GM19324 (cell line): Measurements from ENCODE around the gene SLC25A52.
A peak's percentile ranks its signal among the peaks of the same experiment; 100 is the strongest.
"Not testable (repeated sequence)": the region's sequence is repeated elsewhere in the genome, so short reads cannot be mapped to it uniquely, and the experiment has no call there.

Source experiments
- ATAC-seq: cut with Tn5 transposase; IDR thresholded peaks from one replicate; pipeline ENCODE4 v1.9.1; 2021; ENCODE audit warnings: mild to moderate bottlenecking, moderate library complexity; ENCODE audit not compliant: unreplicated experiment, low FRiP score

SLC25A52 gene

GRCh38 chr18:31741097-31741735 is 19.5 kb downstream of the SLC25A52 start:
- ATAC-seq: no peak

- no peak for ATAC-seq
Measured at GRCh38 chr18:31740180-31740579, 20.5 kb downstream of the SLC25A52 start.

GRCh38 chr18:31739651-31740050 is 21.0 kb downstream of the SLC25A52 start:
- no peak for ATAC-seq

- no peak for ATAC-seq
Measured at GRCh38 chr18:31738460-31739407, 21.9 kb downstream of the SLC25A52 start.

GRCh38 chr18:31736630-31737029 is 24.1 kb downstream of the SLC25A52 start:
- ATAC-seq: peak; percentile 80

- no peak for ATAC-seq
Measured at GRCh38 chr18:31731628-31732027, 29.1 kb downstream of the SLC25A52 start.

- ATAC-seq: not testable (repeated sequence)
Measured at GRCh38 chr18:31729196-31729595, 31.5 kb downstream of the SLC25A52 start.

- ATAC-seq: no peak
Measured at GRCh38 chr18:31723990-31724711, 36.5 kb downstream of the SLC25A52 start.

GRCh38 chr18:31723639-31723989 is 37.1 kb downstream of the SLC25A52 start:
- ATAC-seq: no peak

- peak; percentile 93 for ATAC-seq
Measured at GRCh38 chr18:31722369-31722957, 38.2 kb downstream of the SLC25A52 start.

- no peak for ATAC-seq
Measured at GRCh38 chr18:31721601-31722000, 39.1 kb downstream of the SLC25A52 start.

GRCh38 chr18:31720867-31721266 is 39.8 kb downstream of the SLC25A52 start:
- no peak for ATAC-seq

- ATAC-seq: no peak
Measured at GRCh38 chr18:31719363-31720006, 41.2 kb downstream of the SLC25A52 start.

- ATAC-seq: no peak
Measured at GRCh38 chr18:31718386-31718785, 42.3 kb downstream of the SLC25A52 start.

GRCh38 chr18:31716362-31716761 is 44.3 kb downstream of the SLC25A52 start:
- no peak for ATAC-seq

GRCh38 chr18:31711365-31712172 is 49.1 kb downstream of the SLC25A52 start:
- ATAC-seq: no peak

- ATAC-seq: no peak
Measured at GRCh38 chr18:31710826-31711225, 49.9 kb downstream of the SLC25A52 start.
